Measurements from ENCODE around the gene PKLR.

PKLR gene

GRCh38 chr1:155261852-155262673 is 39.2 kb downstream of the PKLR start, which contains the start of gene SCAMP3:
SCAMP3 (minus strand) TSS chr1:155262360; CDS start chr1:155262151, 209 bp downstream.
- Histone ChIP-seq H3K9me3 (ENCODE audit: control insufficient read depth, low read depth, low read length) (no peaks in the 10 kb centered on the region), H3K4me3 (ENCODE audit: low read length) (peak within 1 kb of the TSS; percentile 86), H3K36me3 (ENCODE audit: control insufficient read depth, low read depth, low read length) (peaks cover 47% of the 10 kb centered on the region), H3K4me1 (ENCODE audit: control insufficient read depth, low read depth, low read length) (peaks cover 5% of the 10 kb centered on the region), H3K9ac (ENCODE audit: low read length) (peak within 1 kb of the TSS; percentile 71), H3K27ac (ENCODE audit: low read length) (peak within 1 kb of the TSS; percentile 41), H3K27me3 (ENCODE audit: control insufficient read depth, insufficient read depth, low read length) (no peaks in the 10 kb centered on the region)

DNA sequence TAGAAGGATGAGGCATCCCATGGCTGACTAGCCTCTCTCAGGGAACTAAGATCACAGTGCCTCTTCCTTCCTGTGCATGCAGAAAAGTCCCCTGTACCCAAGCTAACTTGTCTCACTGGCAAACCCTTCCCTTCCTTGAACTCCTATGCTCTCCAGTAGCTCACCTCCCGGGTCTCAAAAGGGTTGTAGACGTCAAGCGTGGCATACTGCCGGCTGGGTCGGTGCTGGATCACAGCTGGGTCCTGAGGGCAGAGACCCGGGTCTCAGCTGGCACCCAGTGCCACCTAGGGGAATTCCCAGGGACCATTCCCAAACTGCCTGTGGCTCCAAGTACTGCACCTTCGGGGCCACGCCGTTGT is 39.8 kb downstream of the PKLR start:
- peaks cover 5% of the 10 kb centered on the region for H3K4me1 ChIP-seq (ENCODE audit: control insufficient read depth, low read depth, low read length)
- no peaks in the 10 kb centered on the region for H3K27me3 ChIP-seq (ENCODE audit: control insufficient read depth, insufficient read depth, low read length)
- H3K4me3 ChIP-seq (ENCODE audit: low read length): peak overlapping the region; percentile 86
- H3K36me3 ChIP-seq (ENCODE audit: control insufficient read depth, low read depth, low read length): peaks cover 44% of the 10 kb centered on the region
- no peak overlapping the region for H3K27ac ChIP-seq (ENCODE audit: low read length)
- no peaks in the 10 kb centered on the region for H3K9me3 ChIP-seq (ENCODE audit: control insufficient read depth, low read depth, low read length)
- H3K9ac ChIP-seq (ENCODE audit: low read length): peak overlapping the region; percentile 71

- Histone ChIP-seq H3K9ac (ENCODE audit: low read length) (no peak overlapping the region), H3K4me1 (ENCODE audit: control insufficient read depth, low read depth, low read length) (peaks cover 5% of the 10 kb centered on the region), H3K4me3 (ENCODE audit: low read length) (no peak overlapping the region), H3K27me3 (ENCODE audit: control insufficient read depth, insufficient read depth, low read length) (no peaks in the 10 kb centered on the region), H3K9me3 (ENCODE audit: control insufficient read depth, low read depth, low read length) (no peaks in the 10 kb centered on the region), H3K36me3 (ENCODE audit: control insufficient read depth, low read depth, low read length) (peaks cover 34% of the 10 kb centered on the region), H3K27ac (ENCODE audit: low read length) (no peak overlapping the region)
Measured at GRCh38 chr1:155260276-155260675, 41.0 kb downstream of the PKLR start.

- H3K9ac ChIP-seq (ENCODE audit: low read length): no peak overlapping the region
- H3K36me3 ChIP-seq (ENCODE audit: control insufficient read depth, low read depth, low read length): peaks cover 9% of the 10 kb centered on the region
- no peaks in the 10 kb centered on the region for H3K4me1 ChIP-seq (ENCODE audit: control insufficient read depth, low read depth, low read length)
- no peak overlapping the region for H3K27ac ChIP-seq (ENCODE audit: low read length)
- peak overlapping the region; percentile 67 for H3K4me3 ChIP-seq (ENCODE audit: low read length)
- no peaks in the 10 kb centered on the region for H3K27me3 ChIP-seq (ENCODE audit: control insufficient read depth, insufficient read depth, low read length)
- no peaks in the 10 kb centered on the region for H3K9me3 ChIP-seq (ENCODE audit: control insufficient read depth, low read depth, low read length)
Measured at GRCh38 chr1:155256058-155256852, 45.0 kb downstream of the PKLR start.

DNA sequence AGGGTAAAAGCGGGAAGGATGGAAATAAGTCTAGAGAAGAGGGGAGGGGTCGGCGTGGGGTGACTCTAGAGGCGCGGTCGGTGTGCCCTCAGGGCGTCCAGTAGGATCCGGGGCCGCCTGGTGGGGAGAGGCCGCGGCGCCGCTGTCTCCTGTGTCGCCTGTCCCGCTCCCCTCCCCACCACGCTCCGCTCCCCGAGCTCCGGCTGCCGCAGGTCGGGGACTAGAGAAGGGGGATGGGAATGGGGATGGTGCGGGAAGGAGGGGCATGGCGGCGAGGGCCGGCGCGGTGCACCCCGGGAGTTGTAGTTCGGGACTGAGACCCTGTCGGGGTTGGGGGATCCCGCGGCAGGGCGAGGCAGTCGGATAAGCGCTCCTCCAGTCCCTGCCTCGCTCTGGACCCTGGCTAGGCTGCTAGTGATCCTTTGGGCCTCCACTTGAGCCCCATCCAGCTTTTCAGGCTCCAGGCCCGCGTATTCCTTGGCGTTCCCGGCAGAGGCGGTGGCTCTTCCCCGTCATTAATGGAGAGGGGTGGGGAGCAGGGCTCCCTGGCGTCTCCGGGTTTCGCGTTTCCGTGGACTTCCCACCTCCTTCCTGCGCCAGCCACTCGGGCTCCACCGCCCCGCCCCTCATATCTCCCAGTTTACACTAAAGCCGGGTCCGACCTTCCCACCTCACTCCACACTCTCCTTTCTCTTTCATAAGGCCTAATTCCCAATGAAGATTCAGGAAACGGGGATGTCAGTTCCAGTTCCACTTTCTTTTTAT is 45.8 kb downstream of the PKLR start, which contains the start of gene ENTREP3:
Gene ENTREP3, minus strand, starts transcription at position 241 of the 765 bp plus-strand sequence. CDS start 606 bp downstream, outside the sequence.
- Histone ChIP-seq H3K36me3 (ENCODE audit: control insufficient read depth, low read depth, low read length) (peaks cover 9% of the 10 kb centered on the region), H3K9me3 (ENCODE audit: control insufficient read depth, low read depth, low read length) (no peaks in the 10 kb centered on the region), H3K27ac (ENCODE audit: low read length) (no peak within 1 kb of the TSS), H3K4me3 (ENCODE audit: low read length) (peak within 1 kb of the TSS; percentile 67), H3K4me1 (ENCODE audit: control insufficient read depth, low read depth, low read length) (no peaks in the 10 kb centered on the region), H3K9ac (ENCODE audit: low read length) (peak within 1 kb of the TSS; percentile 42), H3K27me3 (ENCODE audit: control insufficient read depth, insufficient read depth, low read length) (no peaks in the 10 kb centered on the region)

DNA sequence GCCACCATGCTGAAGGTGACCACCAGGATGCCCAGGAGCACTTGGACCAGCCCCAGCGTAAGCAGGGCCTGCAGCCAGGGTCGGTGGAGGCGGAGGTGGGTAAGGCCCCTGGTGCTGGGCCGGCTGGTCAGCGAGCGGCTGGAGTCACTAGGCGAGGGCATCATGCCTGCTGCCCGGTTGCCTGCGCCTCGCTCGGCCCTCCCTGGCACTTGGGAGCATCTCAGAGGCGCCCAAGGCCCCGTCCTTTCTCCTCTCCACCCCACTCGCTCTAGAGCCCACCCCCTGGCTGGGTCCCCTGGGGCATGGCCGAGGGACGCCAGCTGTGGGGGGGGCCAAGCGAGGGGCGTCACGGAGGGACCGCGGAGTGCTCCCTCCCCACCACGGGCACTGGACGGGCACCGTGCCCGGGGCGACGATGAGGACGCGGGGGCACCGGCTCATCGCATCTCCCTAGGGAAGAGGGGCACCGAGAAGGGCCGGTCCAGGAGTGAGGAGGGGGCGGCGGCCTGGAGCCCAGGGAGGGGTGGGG is 46.5 kb downstream of the PKLR start:
- H3K27me3 ChIP-seq (ENCODE audit: control insufficient read depth, insufficient read depth, low read length): no peaks in the 10 kb centered on the region
- H3K9ac ChIP-seq (ENCODE audit: low read length): peak overlapping the region; percentile 42
- peak overlapping the region; percentile 67 for H3K4me3 ChIP-seq (ENCODE audit: low read length)
- peaks cover 9% of the 10 kb centered on the region for H3K36me3 ChIP-seq (ENCODE audit: control insufficient read depth, low read depth, low read length)
- H3K27ac ChIP-seq (ENCODE audit: low read length): no peak overlapping the region
- no peaks in the 10 kb centered on the region for H3K4me1 ChIP-seq (ENCODE audit: control insufficient read depth, low read depth, low read length)
- no peaks in the 10 kb centered on the region for H3K9me3 ChIP-seq (ENCODE audit: control insufficient read depth, low read depth, low read length)

GRCh38 chr1:155254228-155254713 is 47.0 kb downstream of the PKLR start:
- Histone ChIP-seq H3K4me3 (ENCODE audit: low read length) (peak overlapping the region; percentile 67), H3K27me3 (ENCODE audit: control insufficient read depth, insufficient read depth, low read length) (no peaks in the 10 kb centered on the region), H3K9me3 (ENCODE audit: control insufficient read depth, low read depth, low read length) (no peaks in the 10 kb centered on the region), H3K9ac (ENCODE audit: low read length) (no peak overlapping the region), H3K4me1 (ENCODE audit: control insufficient read depth, low read depth, low read length) (no peaks in the 10 kb centered on the region), H3K36me3 (ENCODE audit: control insufficient read depth, low read depth, low read length) (peaks cover 9% of the 10 kb centered on the region), H3K27ac (ENCODE audit: low read length) (no peak overlapping the region)

DNA sequence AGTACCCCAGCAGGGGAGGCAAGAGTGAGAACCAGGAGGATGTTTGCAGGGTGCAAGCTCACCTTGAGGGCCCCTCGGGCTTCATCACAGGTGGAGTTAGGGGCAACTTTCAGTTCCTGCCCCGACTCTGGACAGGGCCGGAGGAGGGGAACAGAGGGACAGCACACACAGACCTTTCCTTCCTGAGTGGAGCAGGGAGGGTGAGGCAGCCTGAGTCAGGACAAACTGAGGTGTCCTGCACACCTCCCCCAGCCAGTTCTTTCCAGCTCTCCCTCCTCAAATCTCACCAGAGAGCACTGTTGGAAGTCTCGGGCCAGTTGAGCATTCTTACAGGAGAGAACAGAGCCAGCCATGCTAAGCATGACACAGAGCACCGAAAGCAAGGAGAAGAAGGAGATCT is 47.4 kb downstream of the PKLR start:
- Histone ChIP-seq H3K9ac (ENCODE audit: low read length) (no peak overlapping the region), H3K27me3 (ENCODE audit: control insufficient read depth, insufficient read depth, low read length) (no peaks in the 10 kb centered on the region), H3K4me1 (ENCODE audit: control insufficient read depth, low read depth, low read length) (no peaks in the 10 kb centered on the region), H3K36me3 (ENCODE audit: control insufficient read depth, low read depth, low read length) (peaks cover 9% of the 10 kb centered on the region), H3K27ac (ENCODE audit: low read length) (no peak overlapping the region), H3K4me3 (ENCODE audit: low read length) (peak overlapping the region; percentile 67), H3K9me3 (ENCODE audit: control insufficient read depth, low read depth, low read length) (no peaks in the 10 kb centered on the region)

DNA sequence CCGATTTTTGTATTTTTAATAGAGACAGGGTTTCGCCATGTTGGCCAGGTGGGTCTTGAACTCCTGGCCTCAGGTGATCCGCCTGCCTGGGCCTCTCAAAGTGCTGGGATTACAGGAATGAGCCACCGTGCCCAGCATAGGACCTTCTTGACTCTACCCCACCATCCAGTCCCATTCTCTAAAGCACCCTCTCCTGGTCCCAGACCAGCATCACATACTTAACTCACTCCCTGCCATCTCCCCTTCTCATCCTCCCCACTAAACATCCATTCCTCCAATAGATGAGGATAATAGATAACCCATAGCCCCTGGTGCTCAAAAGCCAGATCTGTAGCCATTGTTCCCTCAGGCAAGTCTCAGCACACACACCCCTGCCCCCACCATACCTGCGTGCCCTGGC is 48.0 kb downstream of the PKLR start:
- Histone ChIP-seq H3K9ac (ENCODE audit: low read length) (no peak overlapping the region), H3K4me3 (ENCODE audit: low read length) (no peak overlapping the region), H3K4me1 (ENCODE audit: control insufficient read depth, low read depth, low read length) (no peaks in the 10 kb centered on the region), H3K9me3 (ENCODE audit: control insufficient read depth, low read depth, low read length) (no peaks in the 10 kb centered on the region), H3K27ac (ENCODE audit: low read length) (no peak overlapping the region), H3K36me3 (ENCODE audit: control insufficient read depth, low read depth, low read length) (peaks cover 7% of the 10 kb centered on the region), H3K27me3 (ENCODE audit: control insufficient read depth, insufficient read depth, low read length) (no peaks in the 10 kb centered on the region)

DNA sequence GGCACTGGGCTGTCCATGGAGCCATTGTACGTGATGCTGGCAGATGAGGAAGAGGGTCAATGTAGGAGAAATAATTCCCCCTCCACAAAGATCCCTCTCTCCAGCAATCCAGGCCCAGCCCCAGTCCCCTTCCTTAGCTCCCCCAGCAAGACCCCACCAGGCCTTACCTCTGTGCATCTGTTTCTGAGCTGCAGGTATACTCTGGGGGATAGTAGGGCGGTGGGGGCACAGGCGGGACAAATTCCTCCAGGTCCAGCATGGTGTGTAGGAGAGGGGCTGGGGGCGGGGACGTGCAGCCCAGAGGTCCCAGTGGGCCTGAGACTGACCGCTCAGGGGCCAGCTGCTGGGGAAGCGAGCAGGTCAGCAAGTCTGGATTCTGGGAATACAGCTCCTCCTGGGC is 49.7 kb downstream of the PKLR start:
- Histone ChIP-seq H3K4me3 (ENCODE audit: low read length) (no peak overlapping the region), H3K27me3 (ENCODE audit: control insufficient read depth, insufficient read depth, low read length) (no peaks in the 10 kb centered on the region), H3K9me3 (ENCODE audit: control insufficient read depth, low read depth, low read length) (no peaks in the 10 kb centered on the region), H3K4me1 (ENCODE audit: control insufficient read depth, low read depth, low read length) (no peaks in the 10 kb centered on the region), H3K36me3 (ENCODE audit: control insufficient read depth, low read depth, low read length) (peaks cover 17% of the 10 kb centered on the region), H3K9ac (ENCODE audit: low read length) (no peak overlapping the region), H3K27ac (ENCODE audit: low read length) (no peak overlapping the region)

Measured in iPS-18a (cell line).